HG02884 (cell line): ENCODE data around the gene HSH2D.
"Not testable (repeated sequence)": the region's sequence is repeated elsewhere in the genome, so short reads cannot be mapped to it uniquely, and the experiment has no call there.

Experiments
- ATAC-seq: cut with Tn5 transposase; IDR thresholded peaks from one replicate; pipeline ENCODE4 v1.9.1; 2021; ENCODE audit warnings: mild to moderate bottlenecking, moderate library complexity; ENCODE audit not compliant: unreplicated experiment

HSH2D gene

GRCh38 chr19:16119075-16119857, 24.2 kb upstream of the HSH2D start:
- ATAC-seq: not testable (repeated sequence)

- ATAC-seq: no peak
Measured at GRCh38 chr19:16121141-16121540, 22.3 kb upstream of the HSH2D start.

GRCh38 chr19:16121967-16122366, 21.5 kb upstream of the HSH2D start:
- no peak for ATAC-seq

- ATAC-seq: no peak
Measured at GRCh38 chr19:16124953-16125352, 18.5 kb upstream of the HSH2D start.

- no peak for ATAC-seq
Measured at GRCh38 chr19:16125737-16126495, 17.6 kb upstream of the HSH2D start.

- no peak for ATAC-seq
Measured at GRCh38 chr19:16127080-16127479, 16.4 kb upstream of the HSH2D start.

- ATAC-seq: no peak
Measured at GRCh38 chr19:16127776-16128371, 15.6 kb upstream of the HSH2D start.

GRCh38 chr19:16131648-16132047, 11.8 kb upstream of the HSH2D start:
- ATAC-seq: no peak

GRCh38 chr19:16133818-16134217, 9.7 kb upstream of the HSH2D start:
- no peak for ATAC-seq

- no peak for ATAC-seq
Measured at GRCh38 chr19:16134510-16134909, 9.0 kb upstream of the HSH2D start.

GRCh38 chr19:16135430-16136127, 7.9 kb upstream of the HSH2D start:
- no peak for ATAC-seq

GRCh38 chr19:16136185-16136999, 7.1 kb upstream of the HSH2D start:
- no peak for ATAC-seq

- no peak for ATAC-seq
Measured at GRCh38 chr19:16139752-16140151, 3.7 kb upstream of the HSH2D start.

GRCh38 chr19:16141043-16141442, 2.4 kb upstream of the HSH2D start:
- no peak for ATAC-seq

GRCh38 chr19:16142032-16142580, 1.4 kb upstream of the HSH2D start:
- no peak for ATAC-seq

GRCh38 chr19:16144216-16144581, 714 bp downstream of the HSH2D start:
- no peak for ATAC-seq

- ATAC-seq: no peak
Measured at GRCh38 chr19:16146112-16146511, 2.6 kb downstream of the HSH2D start.

GRCh38 chr19:16148443-16149229, 5.2 kb downstream of the HSH2D start:
- ATAC-seq: no peak

- no peak for ATAC-seq
Measured at GRCh38 chr19:16153582-16154336, 10.3 kb downstream of the HSH2D start.
